HL-60/S4 (cell line): ENCODE data around the gene SLC29A4.
"Not testable (repeated sequence)": the region's sequence is repeated elsewhere in the genome, so short reads cannot be mapped to it uniquely, and the experiment has no call there.

Source experiments
- in situ Hi-C: fragments of 300-500 bp; cut with MboI; formaldehyde crosslinking; loops from 2 replicates; pipeline ENCODE4 v1.14.3; 2022; ENCODE audit warnings: low sequenced_read_pairs

Gene SLC29A4

GRCh38 chr7:5320802-5321396 lies 38.2 kb downstream of the SLC29A4 start:
- in situ Hi-C loops: no loop called here

- in situ Hi-C loops: no loop called here
Observed at GRCh38 chr7:5322621-5323410, 40.1 kb downstream of the SLC29A4 start.

GRCh38 chr7:5323800-5324781 lies 41.3 kb downstream of the SLC29A4 start:
- in situ Hi-C loops: not testable (repeated sequence)

- in situ Hi-C loops: no loop called here
Observed at GRCh38 chr7:5324961-5325360, 42.2 kb downstream of the SLC29A4 start.

DNA sequence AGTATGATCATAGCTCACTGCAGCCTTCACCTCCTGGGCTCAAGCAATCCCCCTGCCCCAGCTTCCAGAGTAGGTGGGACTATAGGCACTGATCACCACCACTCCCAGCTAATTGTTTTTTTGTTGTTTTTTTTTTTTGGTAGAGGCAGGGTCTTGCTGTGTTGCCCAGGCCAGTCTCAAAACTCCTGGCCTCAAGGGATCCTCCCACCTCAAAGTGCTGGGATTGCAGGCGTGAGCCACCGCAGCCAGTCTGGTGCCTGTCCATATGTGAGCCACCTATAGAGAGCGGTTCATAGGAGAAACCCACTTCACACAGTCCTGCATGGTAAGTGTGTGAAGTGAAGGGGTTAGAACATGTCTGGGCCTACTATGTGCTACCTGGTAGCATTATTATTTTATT lies 47.5 kb downstream of the SLC29A4 start:
- in situ Hi-C loops: no loop called here

- in situ Hi-C loops: no loop called here
Observed at GRCh38 chr7:5332579-5332978, 49.8 kb downstream of the SLC29A4 start.

- in situ Hi-C loops: no loop called here
Observed at GRCh38 chr7:5333121-5334045, 50.6 kb downstream of the SLC29A4 start.

GRCh38 chr7:5334671-5335070 lies 51.9 kb downstream of the SLC29A4 start:
- in situ Hi-C loops: no loop called here

DNA sequence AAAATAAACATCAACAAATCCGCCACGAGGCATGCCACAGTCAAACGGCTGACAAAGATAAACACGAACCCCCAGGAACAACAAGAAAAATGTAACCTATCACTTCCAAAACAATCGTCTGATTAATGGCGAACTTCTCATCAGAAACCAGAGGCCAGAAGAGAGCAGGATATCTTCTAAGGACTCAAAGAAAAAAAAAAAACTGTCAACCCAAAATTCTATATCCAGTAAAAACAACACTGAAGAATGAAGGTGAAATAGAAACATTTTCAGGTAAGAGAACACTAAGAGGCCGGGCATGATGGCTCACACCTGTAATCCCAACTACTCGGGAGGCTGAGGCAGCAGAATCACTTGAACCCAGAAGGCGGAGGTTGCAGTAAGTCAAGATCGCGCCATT lies 54.3 kb downstream of the SLC29A4 start:
- in situ Hi-C loops: no loop called here

- in situ Hi-C loops: no loop called here
Observed at GRCh38 chr7:5339955-5340354, 57.2 kb downstream of the SLC29A4 start.

GRCh38 chr7:5342631-5343030 lies 59.9 kb downstream of the SLC29A4 start:
- in situ Hi-C loops: no loop called here

DNA sequence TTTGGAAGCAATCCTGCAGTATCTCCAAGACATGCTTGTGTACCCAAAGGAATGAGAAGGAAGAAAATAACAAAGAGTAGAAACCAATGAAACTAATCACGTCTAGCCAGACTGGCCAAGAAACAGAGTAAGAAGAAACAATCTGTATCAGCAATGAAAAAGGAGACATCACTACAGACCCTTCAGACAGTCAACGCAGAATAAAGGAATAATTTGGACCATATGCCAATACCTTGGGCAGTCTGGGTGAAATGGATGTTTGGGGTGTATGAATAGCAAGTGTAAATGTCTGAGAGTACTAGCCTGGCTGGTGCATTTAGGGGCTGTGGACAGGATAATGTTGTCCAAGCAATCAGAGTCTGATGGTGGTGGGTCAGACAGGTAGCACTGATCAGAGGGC lies 61.1 kb downstream of the SLC29A4 start:
- in situ Hi-C loops: no loop called here

DNA sequence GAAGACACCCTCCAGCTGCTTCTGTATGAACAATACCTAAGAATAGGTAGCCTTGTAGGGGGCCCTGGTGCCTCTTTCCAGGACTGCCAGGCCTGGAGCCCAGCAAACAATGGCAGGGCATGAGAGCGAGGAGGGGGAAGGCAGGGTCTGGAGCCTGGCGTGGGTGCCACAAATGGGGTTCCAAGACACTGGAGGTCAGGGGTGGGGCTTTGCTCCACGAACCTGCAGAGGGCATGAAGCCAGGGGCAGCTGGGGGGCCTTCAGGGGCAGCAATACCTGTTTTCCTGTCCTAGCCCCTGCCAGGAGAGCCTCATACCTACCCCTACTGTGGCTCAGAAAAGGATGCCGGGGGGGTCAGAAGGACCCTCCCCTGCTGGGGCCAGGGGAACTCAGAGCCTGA lies 61.6 kb downstream of the SLC29A4 start:
- in situ Hi-C loops: no loop called here

DNA sequence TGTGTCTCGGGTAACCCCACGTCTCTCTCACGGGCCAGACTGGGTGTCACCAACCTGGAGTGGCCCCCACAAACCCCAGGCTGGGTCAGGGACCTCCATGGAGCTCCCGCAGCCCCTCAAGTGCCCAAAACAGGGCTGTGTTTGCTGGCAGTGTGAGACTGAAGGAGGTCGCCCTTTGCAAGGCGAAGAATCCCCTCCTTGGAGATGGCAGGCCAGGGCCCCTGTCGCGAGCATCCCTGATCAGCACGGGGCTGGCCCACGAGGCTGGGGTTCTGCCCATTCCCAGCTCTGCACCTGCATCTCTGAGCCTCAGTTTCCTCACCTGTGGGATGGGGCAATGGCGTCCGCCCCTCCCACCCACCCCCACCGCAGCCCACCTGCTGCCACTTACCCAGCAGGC lies 62.4 kb downstream of the SLC29A4 start:
- in situ Hi-C loops: no loop called here

GRCh38 chr7:5345671-5346070 lies 62.9 kb downstream of the SLC29A4 start:
- in situ Hi-C loops: no loop called here

- in situ Hi-C loops: no loop called here
Observed at GRCh38 chr7:5348134-5349004, 65.6 kb downstream of the SLC29A4 start.

DNA sequence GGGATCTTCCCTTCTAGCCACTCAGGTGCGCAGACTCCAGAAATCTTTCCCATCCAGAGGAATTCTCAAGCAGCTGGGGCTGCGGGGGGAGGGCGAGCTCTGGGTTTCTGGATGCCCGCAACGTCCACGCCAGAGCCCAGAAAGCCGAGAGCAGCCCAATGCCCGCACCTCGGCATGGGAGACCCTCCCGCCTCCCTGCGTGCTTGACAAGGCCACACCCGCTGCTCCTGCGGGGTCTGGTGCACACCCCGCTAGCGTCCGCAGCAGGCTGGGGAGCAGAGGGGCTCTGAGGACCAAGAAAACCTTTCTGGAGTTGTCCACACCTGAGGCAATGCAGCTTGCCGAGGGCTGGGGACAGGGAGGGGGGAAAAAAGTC lies 66.2 kb downstream of the SLC29A4 start:
- in situ Hi-C loops: no loop called here

GRCh38 chr7:5349437-5350173 lies 66.9 kb downstream of the SLC29A4 start:
- in situ Hi-C loops: no loop called here

- in situ Hi-C loops: no loop called here
Observed at GRCh38 chr7:5350174-5350463, 67.4 kb downstream of the SLC29A4 start.
